ENCODE data around the gene NHERF2.

NHERF2 gene

DNA sequence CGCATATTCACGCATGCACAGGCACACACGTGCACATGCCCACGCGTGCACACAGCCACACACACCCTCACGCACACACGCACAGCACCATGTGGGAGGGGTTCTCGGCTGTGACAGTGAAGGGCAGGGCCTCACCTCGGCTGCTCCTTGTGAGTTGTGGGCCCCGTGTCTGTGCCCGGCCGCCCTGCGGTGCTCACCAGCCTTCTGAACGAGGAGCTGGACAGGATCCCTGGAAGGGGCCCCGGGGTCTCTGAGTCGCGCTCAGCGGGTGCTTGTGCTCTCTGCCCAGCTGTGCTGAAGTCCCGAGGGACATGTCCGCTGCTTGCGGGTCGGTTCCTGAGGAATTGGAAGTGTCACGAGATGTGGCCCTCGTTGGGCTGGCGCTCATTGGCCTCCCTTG, 37.2 kb downstream of the NHERF2 start:
- DNase-seq, result no peak

DNA sequence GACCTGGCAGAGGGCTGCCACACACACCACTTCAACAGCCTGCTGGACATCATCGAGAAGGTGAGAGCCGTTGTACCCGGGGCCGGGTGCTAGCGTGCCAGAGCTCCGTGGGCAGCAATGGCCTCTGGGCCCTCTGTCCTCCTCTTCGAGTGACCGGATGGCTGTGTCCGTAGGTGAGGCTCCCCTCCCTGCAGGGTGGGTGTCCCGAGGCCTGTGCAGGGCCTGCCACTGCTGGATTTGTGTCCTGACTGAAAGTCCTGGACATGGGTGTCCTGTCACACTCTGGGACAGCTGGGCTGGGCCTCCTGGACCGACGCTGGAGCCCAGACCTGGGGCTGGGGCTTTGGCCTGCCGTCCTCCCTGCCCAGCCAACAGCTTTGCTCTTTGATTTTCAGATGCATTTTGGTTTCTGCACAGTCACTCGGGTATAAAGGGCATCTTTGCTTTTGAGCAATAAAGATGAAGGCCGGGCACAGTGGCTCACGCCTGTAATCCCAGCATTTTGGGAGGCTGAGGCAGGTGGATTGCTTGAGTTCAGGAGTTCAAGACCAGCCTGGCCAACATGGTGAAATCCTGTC, 37.8 kb downstream of the NHERF2 start:
- no peak for DNase-seq

DNA sequence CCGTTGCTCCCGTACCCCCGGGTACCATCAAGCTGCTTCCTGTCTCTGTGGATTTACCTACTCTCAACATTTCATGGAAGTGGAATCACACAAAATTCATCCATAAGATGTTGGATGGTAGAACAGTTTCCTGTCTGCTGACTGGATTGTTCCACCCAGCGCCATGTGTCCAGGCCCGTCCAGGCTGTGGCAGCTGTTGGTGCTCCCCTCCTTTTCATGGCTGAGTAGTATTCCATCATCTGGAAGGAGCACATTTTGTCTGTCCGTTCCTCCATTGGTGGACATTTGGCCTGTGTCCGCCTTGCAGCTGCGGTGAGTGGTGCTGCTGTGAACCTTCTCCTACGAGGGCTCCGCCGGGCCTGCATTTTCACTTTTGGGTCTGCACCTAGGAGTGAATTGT, 39.4 kb downstream of the NHERF2 start:
- DNase-seq, result no peak

DNA sequence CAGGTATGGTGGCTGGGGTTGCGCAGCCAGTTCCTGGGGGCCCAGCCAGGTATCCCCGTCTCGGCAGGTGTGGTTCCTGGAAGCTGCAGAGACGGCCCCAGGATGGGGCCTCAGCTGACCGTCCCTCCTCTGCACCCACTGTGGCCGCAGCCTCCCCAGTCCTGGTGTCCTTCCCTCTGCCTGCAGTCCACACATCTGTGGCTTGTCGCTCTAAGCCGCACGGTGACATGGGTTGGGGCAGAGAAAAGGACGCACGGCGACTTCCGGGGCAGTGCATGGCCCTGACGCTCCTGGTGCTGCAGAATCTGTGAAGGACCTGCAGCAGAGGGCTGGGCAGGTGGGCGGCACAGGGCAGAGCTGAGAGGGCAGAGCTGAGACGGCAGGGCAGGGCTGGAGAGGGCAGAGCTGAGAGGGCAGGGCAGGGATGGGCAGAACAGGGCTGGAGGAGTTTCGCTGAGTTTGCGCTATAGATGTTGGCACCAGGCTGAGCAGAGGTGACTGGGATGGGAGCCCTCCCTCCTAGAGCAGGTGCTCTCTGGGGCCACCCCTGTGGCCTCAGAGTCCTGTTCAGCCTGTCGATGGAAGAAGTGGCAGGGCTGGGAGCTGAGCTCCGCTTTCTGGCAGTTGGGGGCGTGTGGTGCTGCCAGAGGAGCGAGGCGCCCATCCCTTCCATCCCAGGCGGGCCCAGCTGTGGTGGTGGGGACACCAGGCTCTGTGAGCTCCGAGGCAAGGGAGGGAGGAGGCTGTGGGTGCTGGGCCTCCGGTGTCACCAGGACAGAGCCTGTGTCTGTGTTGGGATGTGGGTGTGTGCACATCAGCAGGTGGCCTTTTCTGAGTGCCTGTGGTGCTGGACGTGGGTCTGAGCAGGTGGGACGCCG, 44.1 kb downstream of the NHERF2 start:
- DNase-seq, result no peak

DNA sequence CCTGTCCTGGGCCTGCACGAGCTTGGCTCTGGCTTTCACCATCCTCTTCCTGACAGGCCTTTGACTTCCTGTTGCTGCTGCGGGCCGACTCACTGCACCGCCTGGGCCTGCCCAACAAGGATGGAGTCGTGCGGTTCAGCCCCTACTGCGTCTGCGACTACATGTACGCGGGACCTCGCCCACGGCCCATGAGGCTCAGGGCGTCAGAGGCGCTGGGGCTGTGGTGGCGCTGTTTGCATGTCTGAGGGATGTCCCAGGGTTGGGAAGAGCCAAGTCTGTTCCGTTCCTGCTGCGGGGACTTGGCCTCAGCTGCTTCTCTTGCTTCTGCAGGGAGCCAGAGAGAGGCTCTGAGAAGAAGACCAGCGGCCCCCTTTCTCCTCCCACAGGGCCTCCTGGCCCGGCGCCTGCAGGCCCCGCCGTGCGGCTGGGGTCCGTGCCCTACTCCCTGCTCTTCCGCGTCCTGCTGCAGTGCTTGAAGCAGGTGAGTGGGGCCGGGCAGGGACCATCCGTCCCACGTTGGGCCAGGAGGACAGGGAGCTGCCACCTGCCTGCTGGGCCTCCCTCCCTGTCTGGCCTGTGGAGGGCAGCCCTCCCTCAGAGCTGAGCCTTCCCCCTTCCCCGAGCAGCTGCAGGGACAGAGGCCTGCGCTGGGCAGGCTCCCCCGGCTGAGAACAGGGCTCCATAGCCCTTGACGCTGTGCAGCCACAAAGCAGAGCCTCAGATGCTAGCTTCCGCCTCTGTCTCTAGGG, 44.9 kb downstream of the NHERF2 start:
- DNase-seq, result no peak

DNA sequence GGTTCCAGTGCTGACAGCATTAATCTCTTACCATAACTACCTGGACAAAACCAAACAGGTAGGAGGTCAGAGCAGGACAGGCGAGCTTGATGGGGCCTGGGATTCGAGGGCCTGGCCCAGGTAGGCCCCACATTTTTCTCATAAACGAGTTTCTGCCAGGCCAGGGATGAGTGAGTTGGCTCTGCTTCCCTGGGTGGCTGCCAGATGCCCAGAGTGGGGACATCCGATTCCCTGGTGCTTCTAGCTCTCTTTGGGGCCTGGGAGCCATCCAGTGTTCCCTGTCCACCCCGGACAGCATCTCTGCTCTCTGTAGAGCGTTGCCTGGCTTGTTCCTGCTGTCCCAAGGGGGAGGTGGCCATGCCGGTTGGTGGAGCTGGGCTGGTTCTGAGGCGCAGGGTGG, 46.2 kb downstream of the NHERF2 start:
- DNase-seq, result no peak

DNA sequence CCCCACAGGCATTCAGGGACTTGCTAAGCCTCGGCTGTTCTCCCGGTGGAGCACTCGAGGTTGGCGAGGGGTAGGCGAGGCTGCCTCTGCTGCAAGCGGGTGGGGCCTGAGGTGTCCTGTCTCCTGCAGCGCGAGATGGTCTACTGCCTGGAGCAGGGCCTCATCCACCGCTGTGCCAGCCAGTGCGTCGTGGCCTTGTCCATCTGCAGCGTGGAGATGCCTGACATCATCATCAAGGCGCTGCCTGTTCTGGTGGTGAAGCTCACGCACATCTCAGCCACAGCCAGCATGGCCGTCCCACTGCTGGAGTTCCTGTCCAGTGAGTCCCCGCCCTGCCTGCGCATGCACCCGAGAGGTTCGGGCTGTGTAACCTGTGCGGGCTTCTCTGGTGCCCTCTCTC, 47.4 kb downstream of the NHERF2 start:
- DNase-seq, result no peak

DNA sequence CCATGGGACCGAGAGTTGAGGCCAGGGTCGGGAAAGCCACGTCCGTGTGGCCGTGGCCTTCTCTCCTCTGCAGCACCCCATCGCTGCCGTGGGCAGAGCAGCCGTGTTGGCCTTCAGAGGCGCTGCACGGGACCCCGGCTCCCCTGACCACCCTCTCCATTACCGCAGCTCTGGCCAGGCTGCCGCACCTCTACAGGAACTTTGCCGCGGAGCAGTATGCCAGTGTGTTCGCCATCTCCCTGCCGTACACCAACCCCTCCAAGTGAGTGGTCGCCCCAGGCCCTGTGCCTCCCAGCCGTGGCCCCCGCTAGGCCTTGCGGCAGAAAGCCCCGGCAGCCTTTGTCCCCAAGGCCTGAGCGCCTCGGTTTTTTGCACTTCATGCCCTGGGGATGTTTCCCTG, 48.9 kb downstream of the NHERF2 start:
- no peak for DNase-seq

DNA sequence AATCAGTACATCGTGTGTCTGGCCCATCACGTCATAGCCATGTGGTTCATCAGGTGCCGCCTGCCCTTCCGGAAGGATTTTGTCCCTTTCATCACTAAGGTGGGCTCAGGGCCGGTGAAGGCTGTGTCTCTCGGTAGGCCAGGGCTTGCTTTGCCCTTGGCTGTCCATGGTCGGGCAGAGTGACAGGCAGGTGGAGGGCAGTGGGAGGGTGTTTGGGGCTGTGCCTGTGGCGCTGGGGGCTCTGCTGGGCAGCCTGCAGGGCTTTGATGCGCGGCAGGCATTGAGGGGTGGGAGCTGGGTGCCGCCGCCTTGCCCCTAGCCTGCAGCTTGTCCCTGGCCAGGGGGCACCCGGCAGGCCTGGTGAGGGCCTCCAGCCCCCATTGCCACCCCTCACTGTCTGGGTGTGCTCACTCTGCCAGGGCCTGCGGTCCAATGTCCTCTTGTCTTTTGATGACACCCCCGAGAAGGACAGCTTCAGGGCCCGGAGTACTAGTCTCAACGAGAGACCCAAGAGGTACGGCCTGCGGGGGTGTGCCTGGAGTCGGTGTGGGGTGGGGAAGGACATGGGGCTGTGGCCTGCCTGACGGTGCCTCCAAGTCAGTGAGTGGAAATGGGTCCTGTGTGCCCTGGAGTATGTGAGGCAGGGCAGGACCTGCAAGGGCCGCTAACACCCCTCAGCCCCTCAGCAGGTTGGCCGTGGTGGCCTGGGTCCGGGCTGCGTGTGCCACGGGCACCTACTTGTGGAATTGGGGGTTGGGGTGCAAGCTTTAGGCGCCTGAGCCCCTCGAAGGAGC, 49.6 kb downstream of the NHERF2 start:
- no peak for DNase-seq

DNA sequence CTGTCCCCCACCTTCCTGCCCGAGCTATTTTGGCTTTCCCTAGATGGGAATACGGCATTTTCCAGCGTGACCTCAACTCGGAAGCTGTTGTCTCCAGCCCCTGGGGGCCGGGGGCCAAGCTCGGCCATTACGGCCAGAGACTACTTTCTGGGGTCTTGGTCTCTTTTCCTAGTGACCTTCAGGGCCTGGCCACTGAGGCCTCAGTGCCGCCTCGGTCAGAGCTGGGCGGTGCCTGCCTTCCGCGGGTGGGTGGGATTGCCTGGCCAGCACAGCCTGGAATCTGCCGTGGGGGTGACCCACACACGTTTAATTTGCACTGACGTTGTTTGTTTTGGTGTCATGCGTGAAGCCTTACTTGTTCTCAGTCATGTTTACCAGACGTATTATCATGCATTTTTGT, 50.3 kb downstream of the NHERF2 start:
- DNase-seq, result no peak

DNA sequence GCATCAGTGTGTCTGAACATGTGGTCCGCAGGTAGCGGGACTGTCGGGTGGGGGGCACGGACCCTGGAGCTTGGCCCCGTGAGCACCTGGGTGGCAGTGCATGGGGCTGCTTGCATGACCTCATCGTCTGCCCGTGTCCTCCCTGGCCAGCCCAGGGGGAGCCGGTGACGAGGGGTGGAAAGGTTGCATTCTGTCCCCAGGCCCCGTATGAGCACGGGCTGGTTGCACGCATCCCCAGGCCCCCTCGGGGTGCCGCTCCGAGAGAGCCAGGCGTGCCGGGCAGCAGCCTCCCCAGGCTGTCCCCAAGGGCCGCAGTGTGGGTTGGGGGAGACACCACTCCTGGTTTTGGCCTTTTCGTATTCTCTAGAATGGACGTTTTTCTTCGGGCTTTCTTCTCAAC, 51.0 kb downstream of the NHERF2 start:
- DNase-seq, result no peak

DNA sequence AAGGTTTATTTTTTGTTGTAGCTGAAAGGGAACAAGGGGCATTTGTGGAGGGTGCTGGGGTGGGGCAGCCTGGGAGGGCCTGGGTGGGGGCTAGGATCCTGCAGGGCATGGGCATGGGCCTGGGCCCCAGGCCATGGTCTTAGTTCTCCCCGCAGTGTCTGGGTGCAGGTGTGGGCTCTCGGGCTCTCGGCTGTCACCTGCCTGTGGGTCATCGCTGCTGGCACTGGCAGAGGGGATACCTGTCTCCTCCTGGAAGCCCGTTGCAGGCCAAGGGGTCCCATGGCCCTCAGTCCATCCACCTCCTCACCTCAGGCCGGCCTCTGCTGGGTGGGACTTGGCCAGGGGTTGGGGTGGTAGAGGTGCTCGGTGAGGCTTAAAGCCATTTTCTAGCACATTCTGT, 51.4 kb downstream of the NHERF2 start:
- DNase-seq, result no peak

DNA sequence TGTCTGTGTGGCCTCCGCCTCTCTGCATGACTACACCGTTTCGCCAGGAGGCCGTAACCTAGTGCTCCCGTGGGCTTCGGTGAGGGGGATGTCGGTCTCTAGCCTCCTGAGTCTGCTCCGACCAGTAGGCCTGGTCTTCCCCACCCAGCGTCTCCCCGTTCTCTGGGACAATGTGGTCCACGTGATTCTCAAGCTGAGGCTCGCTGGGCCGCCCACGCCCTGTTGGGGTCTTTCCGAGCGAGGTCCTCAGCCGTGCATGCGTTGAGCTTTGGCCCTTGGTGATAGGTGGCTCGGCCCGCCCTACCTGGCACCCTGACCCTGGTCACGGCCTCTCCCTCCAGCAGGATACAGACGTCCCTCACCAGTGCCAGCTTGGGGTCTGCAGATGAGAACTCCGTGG, 52.0 kb downstream of the NHERF2 start:
- DNase-seq, result no peak

DNA sequence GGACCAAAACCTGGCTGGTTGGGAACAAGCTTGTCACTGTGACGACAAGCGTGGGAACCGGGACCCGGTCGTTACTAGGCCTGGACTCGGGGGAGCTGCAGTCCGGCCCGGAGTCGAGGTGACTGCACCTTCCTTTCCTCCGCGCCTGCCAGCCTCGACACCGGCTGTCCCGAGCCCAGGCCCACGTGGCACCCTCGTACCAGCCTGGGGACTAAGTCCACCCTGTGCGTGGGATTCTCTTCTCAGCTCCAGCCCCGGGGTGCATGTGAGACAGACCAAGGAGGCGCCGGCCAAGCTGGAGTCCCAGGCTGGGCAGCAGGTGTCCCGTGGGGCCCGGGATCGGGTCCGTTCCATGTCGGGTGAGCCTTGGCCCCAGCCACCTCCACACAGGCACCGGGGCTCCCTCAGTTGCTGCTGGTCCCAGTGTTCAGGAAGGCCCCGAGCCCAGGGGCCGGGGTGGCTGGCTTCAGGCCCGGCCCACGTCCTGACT, 52.7 kb downstream of the NHERF2 start:
- DNase-seq, result no peak

DNA sequence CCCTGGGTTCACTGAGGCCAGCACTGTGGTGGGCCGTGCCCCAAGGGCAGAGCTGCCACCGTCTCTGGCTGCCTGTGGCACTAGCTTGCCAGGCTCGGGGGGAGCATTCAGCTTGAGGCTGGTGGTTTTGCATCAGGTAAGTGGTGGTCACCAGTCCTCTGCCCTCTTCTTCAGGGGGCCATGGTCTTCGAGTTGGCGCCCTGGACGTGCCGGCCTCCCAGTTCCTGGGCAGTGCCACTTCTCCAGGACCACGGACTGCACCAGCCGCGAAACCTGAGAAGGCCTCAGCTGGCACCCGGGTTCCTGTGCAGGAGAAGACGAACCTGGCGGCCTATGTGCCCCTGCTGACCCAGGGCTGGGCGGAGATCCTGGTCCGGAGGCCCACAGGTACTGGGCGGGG, 53.3 kb downstream of the NHERF2 start:
- no peak for DNase-seq

DNA sequence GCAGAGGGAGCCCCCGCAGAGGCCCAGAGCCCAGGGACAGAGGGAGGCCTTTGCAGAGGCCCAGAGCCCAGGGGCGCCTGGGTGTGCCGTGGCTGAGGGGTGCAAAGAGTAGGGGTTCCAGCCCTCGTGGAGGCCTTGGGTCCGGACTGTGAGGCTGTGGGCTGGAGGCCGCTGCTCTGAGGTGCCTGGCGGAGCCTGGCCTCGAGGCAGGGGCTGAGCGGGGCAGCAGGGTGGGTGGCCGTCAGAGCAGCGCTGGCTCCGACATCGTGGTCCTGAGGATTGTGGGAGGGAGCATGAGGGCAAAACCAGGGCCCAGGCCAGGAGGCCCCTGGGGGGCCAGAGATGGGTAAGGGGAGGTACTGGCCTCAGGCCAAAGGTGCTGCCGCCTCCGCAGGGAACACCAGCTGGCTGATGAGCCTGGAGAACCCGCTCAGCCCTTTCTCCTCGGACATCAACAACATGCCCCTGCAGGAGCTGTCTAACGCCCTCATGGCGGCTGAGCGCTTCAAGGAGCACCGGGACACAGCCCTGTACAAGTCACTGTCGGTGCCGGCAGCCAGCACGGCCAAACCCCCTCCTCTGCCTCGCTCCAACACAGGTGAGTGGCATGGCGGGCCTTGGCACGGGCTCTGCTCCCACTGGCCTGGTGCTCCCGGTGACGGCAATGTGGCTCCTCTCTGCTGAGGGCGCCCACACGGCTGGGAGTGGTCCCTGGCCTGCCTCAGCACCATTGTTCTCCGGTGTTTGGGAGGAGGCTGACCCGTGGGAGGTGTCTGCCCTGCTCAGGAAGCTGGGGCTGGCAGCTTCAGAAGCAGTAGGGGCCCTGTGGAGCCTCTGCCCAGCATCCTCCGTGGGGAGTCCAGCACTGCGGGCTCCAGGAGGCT, 54.7 kb downstream of the NHERF2 start:
- no peak for DNase-seq

DNA sequence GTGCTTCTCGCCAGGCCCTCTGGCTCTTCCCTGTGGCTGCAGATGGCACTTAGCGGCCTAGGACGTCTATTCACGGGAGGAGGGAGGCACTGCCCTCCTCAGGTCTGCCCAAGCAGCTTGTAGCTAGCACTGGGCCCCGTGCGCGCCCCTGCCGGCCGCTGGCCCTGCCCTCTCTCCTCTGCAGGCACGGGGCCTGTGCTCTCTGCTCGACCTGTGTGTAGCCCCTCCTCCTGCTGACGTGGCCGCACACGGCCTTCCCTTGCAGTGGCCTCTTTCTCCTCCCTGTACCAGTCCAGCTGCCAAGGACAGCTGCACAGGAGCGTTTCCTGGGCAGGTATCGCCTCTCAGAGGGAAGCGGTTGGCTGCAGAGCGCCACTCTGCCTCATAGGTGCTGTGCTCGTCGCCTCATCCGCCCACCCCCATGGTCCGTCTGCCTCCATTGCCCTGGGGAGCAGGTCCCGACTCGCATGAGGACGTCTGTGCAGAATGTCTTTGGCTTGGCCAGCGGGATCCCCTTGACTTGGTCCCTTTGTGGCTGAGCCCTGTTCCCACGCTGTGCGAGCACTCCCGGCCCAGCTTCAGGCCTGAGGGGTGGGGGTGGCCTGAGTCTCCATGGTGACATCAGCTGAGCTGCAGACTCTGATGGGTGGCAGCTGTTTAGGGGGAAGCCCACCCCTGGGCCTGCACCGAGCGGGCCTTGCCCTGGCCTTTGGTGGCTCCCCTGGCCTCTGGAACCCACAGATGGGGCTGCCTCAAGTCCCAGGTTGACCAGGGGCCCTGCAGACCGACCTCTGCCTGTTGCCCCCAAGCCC, 55.7 kb downstream of the NHERF2 start:
- DNase-seq, result no peak

DNA sequence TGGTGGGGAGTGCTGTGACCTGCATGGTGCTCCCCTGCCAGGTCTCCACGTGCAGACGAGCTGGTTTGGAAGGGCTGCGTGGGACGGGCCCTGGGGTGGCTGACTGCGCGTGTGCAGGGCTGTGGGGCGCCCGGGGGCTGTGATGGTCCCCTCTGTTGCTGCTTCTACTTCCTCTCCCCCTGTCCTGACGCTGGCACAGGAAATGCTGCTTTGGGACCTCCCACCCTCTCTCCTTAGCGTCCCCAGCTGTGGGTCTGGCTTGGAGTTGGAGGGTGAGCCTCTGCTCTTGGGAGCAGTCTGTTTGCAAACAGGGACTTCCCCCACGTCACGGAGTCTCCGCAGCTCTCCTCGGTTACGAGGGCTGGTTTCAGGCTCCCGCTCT, 56.3 kb downstream of the NHERF2 start:
- DNase-seq, result no peak

DNA sequence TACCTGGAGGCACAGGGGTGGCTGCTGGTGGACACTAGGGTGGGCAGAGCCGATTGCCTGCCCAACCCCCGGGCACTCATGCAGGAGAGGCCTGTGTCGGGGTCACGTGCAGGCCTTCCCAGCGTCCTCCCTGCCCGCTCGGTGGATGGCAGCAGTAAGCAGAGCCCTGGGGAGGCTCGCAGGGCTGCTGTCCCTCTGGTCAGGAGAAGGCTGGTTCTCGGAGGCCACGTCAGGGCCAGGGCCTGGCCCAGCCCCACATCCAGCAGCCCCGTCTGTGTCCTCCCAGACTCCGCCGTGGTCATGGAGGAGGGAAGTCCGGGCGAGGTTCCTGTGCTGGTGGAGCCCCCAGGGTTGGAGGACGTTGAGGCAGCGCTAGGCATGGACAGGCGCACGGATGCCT, 56.7 kb downstream of the NHERF2 start:
- no peak for DNase-seq

DNA sequence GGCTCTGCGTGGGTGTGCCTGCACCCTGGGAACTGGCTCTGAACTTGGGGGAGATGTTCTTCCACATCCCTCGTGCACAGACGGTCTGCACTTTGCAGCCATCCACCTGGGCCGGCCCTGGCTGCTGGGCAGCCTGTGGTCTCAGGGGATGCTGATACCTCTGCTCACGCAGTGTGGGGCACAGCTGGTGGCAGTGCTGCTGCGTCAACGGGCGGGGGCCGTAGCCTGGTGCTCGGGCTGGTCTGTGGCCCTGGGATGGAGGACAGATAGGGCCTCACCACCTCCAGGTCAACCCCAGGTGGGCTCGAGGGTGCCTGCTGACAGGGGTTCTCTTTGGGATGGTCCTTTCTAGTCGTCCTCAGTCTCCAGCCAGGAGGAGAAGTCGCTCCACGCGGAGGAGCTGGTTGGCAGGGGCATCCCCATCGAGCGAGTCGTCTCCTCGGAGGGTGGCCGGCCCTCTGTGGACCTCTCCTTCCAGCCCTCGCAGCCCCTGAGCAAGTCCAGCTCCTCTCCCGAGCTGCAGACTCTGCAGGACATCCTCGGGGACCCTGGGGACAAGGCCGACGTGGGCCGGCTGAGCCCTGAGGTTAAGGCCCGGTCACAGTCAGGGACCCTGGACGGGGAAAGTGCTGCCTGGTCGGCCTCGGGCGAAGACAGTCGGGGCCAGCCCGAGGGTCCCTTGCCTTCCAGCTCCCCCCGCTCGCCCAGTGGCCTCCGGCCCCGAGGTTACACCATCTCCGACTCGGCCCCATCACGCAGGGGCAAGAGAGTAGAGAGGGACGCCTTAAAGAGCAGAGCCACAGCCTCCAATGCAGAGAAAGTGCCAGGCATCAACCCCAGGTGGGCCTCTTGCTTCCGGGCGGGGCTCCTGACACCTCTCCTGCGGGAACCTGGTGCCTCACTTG, 57.4 kb downstream of the NHERF2 start:
- no peak for DNase-seq
